TTC549 (cell line): Measurements from ENCODE around the gene MTUS2.
"Not testable (repeated sequence)": the region's sequence is repeated elsewhere in the genome, so short reads cannot be mapped to it uniquely, and the experiment has no call there.

Experiments
- FAIRE-seq: peaks from 2 replicates; lab custom pipeline; 2012; peaks lifted over from hg19 to GRCh38; lab: Jason Lieb, UNC

The MTUS2 gene

DNA sequence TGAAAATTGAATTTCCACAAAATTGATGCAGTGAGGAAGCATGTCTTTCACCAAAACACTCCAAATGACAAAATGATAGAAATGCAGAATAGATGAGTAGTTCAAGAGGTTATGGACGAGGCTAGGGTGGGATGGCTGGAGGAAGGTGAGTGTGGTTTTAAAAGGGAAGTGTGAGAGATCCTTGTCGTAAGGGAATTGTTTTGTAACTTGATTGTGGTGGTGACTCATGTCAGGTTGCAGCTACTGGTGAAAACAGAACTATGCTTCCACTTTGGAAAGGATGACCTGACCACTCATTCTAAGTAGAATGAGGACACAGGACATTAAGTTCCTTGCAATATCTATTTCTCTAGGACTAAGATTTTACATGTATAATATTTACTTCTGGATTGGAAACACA is 345.7 kb downstream of the MTUS2 start:
- FAIRE-seq, result no peak

DNA sequence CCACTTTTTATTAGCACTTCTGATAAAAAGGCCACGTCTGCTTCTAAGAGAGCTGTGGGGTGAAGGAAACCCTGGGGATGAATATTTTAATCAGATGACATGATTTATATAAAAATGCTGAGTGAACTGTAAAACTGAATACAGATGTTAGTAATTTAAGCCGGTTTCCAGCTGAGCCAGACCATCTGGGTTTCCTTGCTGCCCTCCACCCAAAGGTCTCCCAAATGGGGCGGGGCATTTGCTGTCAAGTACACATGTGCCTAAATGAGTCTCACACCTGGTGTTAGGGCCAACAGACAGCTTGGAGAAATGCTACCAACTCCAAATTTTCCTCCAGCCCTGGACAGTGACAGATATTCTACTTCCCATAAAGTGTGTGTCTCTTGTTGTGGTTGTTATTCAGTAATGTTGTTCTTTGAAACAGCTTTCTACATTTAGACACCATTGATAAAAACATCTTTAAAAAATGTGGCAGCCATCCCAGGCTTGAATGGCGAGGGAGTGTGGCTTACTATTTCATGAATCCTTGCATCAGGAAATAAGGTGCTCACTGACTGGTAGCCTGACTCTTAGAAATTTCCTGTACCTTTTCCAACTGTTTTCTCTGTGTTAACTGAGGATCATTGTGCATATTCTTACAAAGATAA is 350.4 kb downstream of the MTUS2 start:
- FAIRE-seq, result no peak

- FAIRE-seq, result no peak
These were observed 351.1 kb downstream of the MTUS2 start for GRCh38 chr13:29171244-29171643.

GRCh38 chr13:29174093-29174492 is 354.0 kb downstream of the MTUS2 start:
- FAIRE-seq, result no peak

DNA sequence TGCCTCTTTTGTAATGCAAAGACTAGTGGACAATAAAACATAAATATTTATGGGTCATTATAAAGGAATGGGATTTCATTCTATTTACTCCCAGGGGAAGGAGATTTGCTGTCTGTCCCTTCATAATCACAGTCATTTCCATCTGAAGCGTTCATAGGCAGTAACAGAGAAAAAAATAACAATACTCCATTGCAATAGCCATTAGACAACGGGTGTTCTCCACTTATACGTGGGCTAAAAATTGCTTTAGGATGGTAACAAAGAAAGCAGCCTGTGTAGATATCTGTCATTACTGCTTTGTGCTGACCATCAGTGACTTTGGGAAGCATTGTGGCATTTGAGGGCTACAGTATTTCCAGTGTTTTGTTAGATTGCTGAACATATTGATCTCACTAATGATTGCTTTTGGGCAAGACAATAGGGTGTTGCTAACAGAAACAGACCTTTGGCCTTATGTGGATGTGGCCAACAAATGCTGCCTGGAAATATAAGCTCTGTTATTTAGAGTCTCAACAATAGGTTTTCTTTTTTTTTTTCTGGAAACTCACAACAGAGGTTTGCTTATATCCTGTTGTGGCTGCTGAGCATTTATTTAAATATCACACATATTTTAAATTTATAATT is 355.2 kb downstream of the MTUS2 start:
- FAIRE-seq, result no peak

DNA sequence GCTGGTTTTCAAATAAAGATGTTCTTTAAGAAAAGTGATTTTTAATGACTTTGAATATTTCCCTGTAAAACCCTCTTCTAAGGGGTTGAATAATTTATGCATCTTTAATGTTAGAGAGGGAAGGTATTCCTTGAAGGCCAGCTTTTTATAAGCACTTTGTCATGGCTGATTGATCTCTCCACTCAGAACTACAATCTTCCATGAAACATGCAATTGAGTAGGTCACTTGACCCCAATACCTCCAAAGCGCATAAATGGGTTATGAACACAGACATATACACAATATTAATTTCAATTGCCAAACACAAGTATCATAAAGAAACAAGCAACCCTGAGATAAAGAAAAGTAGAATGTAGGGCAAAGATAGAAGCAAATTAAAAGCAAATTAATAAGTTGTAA is 359.9 kb downstream of the MTUS2 start:
- no peak for FAIRE-seq

- FAIRE-seq, result no peak
These were observed 362.1 kb downstream of the MTUS2 start for GRCh38 chr13:29182216-29182615.

GRCh38 chr13:29185926-29186325 is 365.8 kb downstream of the MTUS2 start:
- no peak for FAIRE-seq

DNA sequence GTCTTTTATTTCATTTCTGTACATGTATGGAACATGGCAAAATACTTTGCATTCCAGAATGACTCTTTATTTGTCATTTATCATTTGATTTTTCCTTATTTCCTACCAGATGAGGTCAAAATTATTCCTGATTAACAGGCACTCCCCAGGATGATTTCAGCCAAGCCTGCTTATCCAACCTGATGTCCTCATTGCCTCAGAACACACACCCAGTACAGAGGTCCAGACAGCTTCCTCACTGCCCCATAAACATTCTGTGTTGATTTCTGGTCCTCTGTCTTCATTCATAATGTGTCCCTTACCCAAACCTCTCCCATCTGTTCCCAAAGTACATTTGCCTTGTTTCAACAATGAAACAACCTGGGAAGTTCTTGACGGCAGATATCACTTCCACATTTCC is 367.4 kb downstream of the MTUS2 start:
- FAIRE-seq, result no peak

DNA sequence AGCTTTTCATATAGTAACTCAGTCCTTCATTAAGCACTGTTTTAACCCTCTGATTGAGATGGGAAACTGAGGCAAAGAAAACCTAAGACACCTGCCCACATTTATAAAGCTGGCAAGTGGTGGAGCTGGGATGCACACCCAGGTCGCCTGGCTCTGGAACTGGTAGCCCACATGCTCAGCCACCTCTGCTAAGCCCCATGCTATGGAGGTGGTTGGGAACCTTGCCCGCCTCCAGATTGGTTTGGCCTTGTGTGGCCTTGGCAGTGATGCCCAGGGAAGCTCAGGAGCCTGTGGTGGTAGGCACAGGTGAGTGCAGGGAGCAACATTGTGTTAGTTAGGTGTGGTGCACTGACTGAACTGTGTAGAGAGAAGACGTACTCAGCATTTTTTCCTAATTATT is 370.2 kb downstream of the MTUS2 start:
- FAIRE-seq, result no peak

GRCh38 chr13:29193083-29193482 is 372.9 kb downstream of the MTUS2 start:
- no peak for FAIRE-seq

GRCh38 chr13:29195456-29195855 is 375.3 kb downstream of the MTUS2 start:
- FAIRE-seq, result no peak

GRCh38 chr13:29196409-29197074 is 376.4 kb downstream of the MTUS2 start:
- no peak for FAIRE-seq

DNA sequence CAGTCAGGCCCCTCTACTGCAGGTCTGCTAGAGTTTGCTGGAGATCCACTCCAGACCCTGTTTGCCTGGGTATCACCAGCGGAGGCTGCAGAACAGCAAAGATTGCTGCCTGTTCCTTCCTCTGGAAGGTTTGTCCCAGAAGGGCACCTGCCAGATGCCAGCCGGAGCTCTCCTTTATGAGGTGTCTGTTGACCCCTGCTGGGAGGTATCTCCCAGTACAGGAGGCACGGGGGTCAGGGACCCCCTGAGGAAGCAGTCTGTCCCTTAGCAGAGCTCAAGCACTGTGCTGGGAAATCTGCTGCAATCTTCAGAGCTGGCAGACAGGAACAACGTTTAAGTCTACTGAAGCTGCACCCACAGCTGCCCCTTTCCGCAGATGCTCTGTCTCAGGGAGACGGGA is 382.6 kb downstream of the MTUS2 start:
- FAIRE-seq, result not testable (repeated sequence)

DNA sequence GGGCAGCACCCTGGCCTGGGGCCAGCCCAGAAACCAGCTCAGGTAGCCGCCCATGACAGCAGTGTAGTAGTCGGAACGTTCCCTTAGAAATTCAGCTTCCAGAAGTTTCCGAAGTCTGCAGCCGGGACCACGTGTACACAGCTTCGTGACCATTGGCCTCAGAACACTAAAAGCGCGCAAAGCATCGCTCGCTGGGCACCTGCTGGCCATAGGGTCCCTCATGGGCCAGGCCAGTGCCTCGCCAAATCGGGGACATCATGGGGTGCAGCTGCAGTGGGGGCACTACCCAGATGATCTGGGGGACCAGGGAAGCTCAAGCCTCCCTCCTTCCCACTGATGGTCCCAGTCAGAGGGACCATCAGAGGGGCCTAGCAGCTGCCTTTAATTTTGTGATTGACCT is 384.5 kb downstream of the MTUS2 start:
- no peak for FAIRE-seq

- FAIRE-seq, result no peak
These were observed 390.5 kb downstream of the MTUS2 start for GRCh38 chr13:29210676-29211075.

DNA sequence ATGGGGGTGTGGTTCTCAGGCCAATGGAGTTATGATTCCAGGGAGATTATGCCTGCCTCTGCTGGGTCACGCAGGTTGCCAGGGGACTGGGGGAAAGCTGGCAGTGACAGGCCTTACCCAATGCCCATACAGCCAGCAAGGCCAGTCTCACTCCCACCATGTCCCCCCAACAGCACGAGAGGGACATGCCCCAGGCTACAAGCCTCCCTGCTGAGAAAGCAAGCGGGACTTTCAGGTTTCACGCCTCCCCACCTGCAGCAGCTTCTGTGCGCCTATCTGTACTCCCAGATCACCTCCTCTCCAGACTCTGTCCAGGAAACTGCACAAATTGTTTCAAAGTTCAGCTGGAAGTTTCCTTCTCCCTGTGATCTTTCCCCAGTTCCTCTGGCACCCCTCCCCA is 391.0 kb downstream of the MTUS2 start:
- FAIRE-seq, result not testable (repeated sequence)

GRCh38 chr13:29222458-29222857 is 402.3 kb downstream of the MTUS2 start:
- FAIRE-seq, result no peak

GRCh38 chr13:29224206-29224605 is 404.1 kb downstream of the MTUS2 start:
- FAIRE-seq, result no peak

GRCh38 chr13:29227576-29227975 is 407.4 kb downstream of the MTUS2 start:
- FAIRE-seq, result no peak

GRCh38 chr13:29230299-29230845 is 410.2 kb downstream of the MTUS2 start:
- no peak for FAIRE-seq

DNA sequence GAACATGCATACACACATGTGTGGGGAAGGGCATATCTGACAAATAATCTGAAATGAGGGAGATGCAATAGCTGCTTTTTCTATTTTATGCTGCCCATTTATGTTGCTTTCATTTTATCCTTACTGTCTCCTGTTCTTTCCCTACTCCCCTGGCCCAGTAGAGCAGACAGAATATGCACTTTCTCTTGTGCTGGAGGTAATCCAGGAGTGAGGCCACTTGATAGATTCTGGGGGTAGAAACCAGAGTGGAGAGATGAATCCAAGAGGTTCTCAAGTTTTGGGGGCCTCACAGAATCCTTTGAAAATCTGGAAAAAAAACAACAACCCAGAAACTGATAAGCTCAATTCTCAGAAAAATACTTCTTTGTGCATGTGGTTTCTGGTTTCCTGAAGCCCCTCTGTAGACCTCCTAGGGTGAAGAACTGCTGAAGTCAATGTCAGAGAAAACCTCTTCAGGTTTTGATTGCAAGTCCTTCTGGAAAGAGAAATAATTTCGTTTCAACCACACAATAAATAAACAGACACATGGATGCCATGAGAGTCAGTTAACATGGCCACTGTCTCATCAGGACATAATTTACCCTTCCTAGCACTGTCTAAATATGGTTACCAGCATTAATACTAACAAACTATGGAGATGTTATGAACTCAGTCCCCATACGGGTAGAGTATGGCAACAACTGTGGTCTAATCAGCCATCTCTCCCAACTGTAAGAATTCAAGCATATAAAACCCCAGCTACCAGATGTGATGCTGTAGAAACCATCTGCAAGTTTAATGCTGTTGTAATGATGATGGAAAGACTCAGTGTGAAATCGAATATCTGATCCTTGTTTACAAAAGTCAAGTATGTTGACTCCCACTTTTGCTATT is 419.8 kb downstream of the MTUS2 start:
- no peak for FAIRE-seq
